HEK293 (cell line): ENCODE data around the gene NINJ2.

Experiments
- BCL11A ChIP-seq: fragments of 450-650 bp; formaldehyde crosslinking; IDR thresholded peaks from 2 replicates; pipeline ENCODE4 v1.5.1; 2016; ENCODE audit warnings: low read depth, missing biosample characterization, missing genetic modification characterization
- CTCF ChIP-seq: fragments of 450-650 bp; formaldehyde crosslinking; IDR thresholded peaks from 2 replicates; pipeline ENCODE4 v1.5.1; 2016; ENCODE audit warnings: missing biosample characterization, missing genetic modification characterization
- MEIS1 ChIP-seq: sonication (generic); formaldehyde crosslinking; IDR thresholded peaks from 2 replicates; pipeline ENCODE4 v1.8.1; 2022; ENCODE audit warnings: missing genetic modification reagents, mild to moderate bottlenecking, borderline replicate concordance
- YY1 ChIP-seq: fragments of 450-650 bp; formaldehyde crosslinking; IDR thresholded peaks from 2 replicates; pipeline ENCODE4 v1.5.1; 2018; ENCODE audit warnings: missing biosample characterization, missing genetic modification characterization
- ZNF138 ChIP-seq: fragments of 450-650 bp; formaldehyde crosslinking; IDR thresholded peaks from 2 replicates; pipeline ENCODE4 v1.5.1; 2016; ENCODE audit warnings: missing biosample characterization, missing genetic modification characterization, borderline replicate concordance
- ZNF704 ChIP-seq: fragments of 450-650 bp; formaldehyde crosslinking; IDR thresholded peaks from 2 replicates; pipeline ENCODE4 v1.5.1; 2016; ENCODE audit warnings: missing biosample characterization, missing genetic modification characterization
- ZNF843 ChIP-seq: fragments of 450-650 bp; formaldehyde crosslinking; IDR thresholded peaks from 2 replicates; pipeline ENCODE4 v1.5.1; 2016; ENCODE audit warnings: missing biosample characterization, missing genetic modification characterization
- TF ChIP-seq, protein P1 (sequence below): fragments of 450-650 bp; formaldehyde crosslinking; IDR thresholded peaks from 2 replicates; pipeline ENCODE4 v1.5.1; 2016; ENCODE audit warnings: missing biosample characterization, missing genetic modification characterization
- TF ChIP-seq, protein P2 (sequence below): fragments of 450-650 bp; formaldehyde crosslinking; IDR thresholded peaks from 2 replicates; pipeline ENCODE4 v1.5.1; 2016; ENCODE audit warnings: missing biosample characterization, missing genetic modification characterization
- TF ChIP-seq, protein P3 (sequence below): sonication (generic); formaldehyde crosslinking; IDR thresholded peaks from 2 replicates; pipeline ENCODE4 v1.8.1; 2022; ENCODE audit warnings: mild to moderate bottlenecking, moderate library complexity, missing genetic modification reagents
- TF ChIP-seq, protein P4 (sequence below): fragments of 450-650 bp; formaldehyde crosslinking; IDR thresholded peaks from 2 replicates; pipeline ENCODE4 v1.5.1; 2016; ENCODE audit warnings: missing biosample characterization, missing genetic modification characterization

- TF ChIP-seq, protein P1, sequence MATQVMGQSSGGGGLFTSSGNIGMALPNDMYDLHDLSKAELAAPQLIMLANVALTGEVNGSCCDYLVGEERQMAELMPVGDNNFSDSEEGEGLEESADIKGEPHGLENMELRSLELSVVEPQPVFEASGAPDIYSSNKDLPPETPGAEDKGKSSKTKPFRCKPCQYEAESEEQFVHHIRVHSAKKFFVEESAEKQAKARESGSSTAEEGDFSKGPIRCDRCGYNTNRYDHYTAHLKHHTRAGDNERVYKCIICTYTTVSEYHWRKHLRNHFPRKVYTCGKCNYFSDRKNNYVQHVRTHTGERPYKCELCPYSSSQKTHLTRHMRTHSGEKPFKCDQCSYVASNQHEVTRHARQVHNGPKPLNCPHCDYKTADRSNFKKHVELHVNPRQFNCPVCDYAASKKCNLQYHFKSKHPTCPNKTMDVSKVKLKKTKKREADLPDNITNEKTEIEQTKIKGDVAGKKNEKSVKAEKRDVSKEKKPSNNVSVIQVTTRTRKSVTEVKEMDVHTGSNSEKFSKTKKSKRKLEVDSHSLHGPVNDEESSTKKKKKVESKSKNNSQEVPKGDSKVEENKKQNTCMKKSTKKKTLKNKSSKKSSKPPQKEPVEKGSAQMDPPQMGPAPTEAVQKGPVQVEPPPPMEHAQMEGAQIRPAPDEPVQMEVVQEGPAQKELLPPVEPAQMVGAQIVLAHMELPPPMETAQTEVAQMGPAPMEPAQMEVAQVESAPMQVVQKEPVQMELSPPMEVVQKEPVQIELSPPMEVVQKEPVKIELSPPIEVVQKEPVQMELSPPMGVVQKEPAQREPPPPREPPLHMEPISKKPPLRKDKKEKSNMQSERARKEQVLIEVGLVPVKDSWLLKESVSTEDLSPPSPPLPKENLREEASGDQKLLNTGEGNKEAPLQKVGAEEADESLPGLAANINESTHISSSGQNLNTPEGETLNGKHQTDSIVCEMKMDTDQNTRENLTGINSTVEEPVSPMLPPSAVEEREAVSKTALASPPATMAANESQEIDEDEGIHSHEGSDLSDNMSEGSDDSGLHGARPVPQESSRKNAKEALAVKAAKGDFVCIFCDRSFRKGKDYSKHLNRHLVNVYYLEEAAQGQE (tag by site-specific recombination) = no peak
- TF ChIP-seq YY1 (tag by site-specific recombination) = no peak
- no peak for TF ChIP-seq BCL11A
- TF ChIP-seq CTCF (tag by site-specific recombination) = no peak
- TF ChIP-seq, protein P2, sequence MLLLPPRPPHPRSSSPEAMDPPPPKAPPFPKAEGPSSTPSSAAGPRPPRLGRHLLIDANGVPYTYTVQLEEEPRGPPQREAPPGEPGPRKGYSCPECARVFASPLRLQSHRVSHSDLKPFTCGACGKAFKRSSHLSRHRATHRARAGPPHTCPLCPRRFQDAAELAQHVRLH (tag by site-specific recombination) = no peak
- no peak for TF ChIP-seq ZNF843
- TF ChIP-seq, protein P3, sequence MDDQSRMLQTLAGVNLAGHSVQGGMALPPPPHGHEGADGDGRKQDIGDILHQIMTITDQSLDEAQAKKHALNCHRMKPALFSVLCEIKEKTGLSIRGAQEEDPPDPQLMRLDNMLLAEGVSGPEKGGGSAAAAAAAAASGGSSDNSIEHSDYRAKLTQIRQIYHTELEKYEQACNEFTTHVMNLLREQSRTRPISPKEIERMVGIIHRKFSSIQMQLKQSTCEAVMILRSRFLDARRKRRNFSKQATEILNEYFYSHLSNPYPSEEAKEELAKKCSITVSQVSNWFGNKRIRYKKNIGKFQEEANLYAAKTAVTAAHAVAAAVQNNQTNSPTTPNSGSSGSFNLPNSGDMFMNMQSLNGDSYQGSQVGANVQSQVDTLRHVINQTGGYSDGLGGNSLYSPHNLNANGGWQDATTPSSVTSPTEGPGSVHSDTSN (CRISPR knock-in tag) = no peak
- TF ChIP-seq MEIS1 (CRISPR knock-in tag) = no peak
- TF ChIP-seq ZNF138 = no peak
- TF ChIP-seq, protein P4, sequence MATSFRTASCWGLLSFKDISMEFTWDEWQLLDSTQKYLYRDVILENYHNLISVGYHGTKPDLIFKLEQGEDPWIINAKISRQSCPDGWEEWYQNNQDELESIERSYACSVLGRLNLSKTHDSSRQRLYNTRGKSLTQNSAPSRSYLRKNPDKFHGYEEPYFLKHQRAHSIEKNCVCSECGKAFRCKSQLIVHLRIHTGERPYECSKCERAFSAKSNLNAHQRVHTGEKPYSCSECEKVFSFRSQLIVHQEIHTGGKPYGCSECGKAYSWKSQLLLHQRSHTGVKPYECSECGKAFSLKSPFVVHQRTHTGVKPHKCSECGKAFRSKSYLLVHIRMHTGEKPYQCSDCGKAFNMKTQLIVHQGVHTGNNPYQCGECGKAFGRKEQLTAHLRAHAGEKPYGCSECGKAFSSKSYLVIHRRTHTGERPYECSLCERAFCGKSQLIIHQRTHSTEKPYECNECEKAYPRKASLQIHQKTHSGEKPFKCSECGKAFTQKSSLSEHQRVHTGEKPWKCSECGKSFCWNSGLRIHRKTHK = no peak
- no peak for TF ChIP-seq ZNF704 (tag by site-specific recombination)
These were observed 49.1 kb upstream of the NINJ2 start for GRCh38 chr12:712172-712863.
